NOMO-1 treated with dmso at 0.1 percent for 144 hours (cell line): ENCODE measurements around the gene HIVEP3.
A peak's percentile ranks its signal among the peaks of the same experiment; 100 is the strongest.

ENCODE experiments used
- DNase-seq: peaks from one replicate; lab custom pipeline; 2025; ENCODE audit not compliant: unreplicated experiment; lab: John Stamatoyannopoulos, UW

The HIVEP3 gene

DNA sequence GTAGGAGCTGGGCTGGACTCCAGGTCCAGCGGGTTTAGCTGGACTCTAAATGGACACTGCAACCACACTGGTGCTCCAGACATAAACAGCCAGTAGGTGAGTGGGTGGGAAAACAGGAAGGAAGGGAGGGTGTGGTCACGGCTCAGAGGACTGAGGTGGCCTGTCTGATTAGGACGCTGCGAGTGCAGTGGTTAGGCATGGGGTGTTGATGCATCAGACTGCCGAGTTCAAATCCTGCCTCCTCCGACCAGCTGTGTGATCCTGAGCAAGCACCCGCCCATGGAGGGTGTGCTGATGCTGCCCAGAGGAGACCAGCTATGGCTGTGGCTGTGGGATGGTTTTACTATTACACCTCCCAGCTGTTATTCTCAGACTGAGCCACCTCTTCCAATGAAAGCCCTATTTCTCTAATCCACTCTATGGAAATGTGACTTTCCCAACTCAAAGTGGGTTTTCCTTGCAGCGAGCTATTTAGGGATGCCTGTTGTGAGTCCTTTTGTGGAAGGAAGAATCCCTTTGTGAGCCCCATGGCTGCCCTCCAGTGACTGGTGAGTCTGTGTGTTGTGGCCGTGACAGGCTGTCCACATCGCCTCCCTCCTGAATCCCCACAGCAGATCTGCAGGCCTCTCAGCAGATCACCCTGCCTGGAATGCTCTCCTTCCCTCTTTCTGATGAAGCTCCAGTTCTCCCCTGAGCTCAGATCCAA is 377.7 kb downstream of the HIVEP3 start:
- DNase-seq, result no peak

DNA sequence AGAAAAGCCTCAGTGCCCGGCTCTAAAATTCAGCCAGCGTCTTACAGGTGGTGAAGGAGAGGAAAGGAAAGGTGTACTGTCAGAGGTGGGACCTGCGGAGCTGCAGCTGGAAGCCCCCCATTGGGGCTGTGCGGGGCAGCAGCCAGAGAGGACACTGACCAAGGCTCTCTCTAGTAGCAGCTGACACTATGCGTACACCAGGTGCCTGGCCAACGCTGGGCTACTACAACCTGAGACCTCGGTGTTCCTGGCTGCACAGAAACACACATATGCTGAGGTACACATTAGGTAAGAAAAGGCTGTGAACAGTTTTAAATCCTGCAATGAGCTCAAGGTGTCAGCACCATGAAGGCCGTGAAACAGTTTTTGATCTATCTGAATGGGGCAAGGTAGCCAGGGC is 378.7 kb downstream of the HIVEP3 start:
- DNase-seq, result no peak

DNA sequence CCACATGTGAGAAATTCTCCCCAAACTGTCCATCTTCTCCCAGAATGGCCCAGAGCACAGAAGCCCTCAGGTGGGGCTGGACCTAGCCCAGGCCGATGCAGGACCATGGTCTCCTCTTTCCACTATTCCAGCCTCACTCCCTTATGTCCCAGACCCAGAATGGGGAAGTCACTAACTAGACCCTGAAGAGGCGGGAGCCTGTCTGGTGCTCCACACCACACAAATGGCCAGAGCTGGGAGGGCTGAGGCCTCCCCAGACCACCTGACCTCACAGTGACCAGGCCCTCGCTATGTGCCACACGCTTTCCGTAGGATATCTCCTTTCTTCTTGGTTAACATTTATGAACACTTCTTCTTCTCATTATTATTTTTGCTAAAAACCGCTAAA is 379.3 kb downstream of the HIVEP3 start:
- no peak for DNase-seq

GRCh38 chr1:41538741-41539417 is 379.8 kb downstream of the HIVEP3 start:
- no peak for DNase-seq

DNA sequence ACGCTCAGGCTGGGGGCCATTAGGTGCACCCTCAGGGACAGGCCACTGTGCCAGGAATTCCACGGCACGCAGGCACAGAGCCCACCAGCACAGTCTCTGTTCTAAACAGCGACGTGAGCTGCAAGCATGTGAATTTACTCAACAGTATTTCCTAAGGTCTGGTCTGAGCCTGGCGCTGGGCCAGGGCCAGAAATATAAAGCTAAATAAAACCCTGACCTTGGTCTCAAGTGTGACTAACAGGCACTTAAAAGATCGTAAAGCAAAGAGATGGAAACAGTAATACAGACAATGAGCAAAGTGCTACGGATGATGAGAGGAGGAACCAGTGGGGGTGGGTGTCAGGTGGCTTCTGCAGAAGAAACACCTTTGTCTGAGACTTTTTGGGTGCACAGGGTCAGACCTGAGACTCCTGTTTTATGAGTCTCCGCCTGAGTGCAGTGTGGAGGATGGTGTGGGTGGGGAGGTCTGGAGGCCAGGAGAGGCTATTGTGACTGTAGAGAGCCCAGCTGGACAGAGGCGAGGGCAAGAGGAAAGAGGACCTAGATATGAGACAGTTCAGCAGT is 380.9 kb downstream of the HIVEP3 start:
- peak; percentile 46 for DNase-seq

GRCh38 chr1:41537251-41537650 is 381.5 kb downstream of the HIVEP3 start:
- no peak for DNase-seq

GRCh38 chr1:41536361-41536802 is 382.3 kb downstream of the HIVEP3 start:
- no peak for DNase-seq

- DNase-seq, result no peak
Measured at GRCh38 chr1:41535716-41536115, 383.0 kb downstream of the HIVEP3 start.

GRCh38 chr1:41535276-41535675 is 383.4 kb downstream of the HIVEP3 start:
- no peak for DNase-seq

DNA sequence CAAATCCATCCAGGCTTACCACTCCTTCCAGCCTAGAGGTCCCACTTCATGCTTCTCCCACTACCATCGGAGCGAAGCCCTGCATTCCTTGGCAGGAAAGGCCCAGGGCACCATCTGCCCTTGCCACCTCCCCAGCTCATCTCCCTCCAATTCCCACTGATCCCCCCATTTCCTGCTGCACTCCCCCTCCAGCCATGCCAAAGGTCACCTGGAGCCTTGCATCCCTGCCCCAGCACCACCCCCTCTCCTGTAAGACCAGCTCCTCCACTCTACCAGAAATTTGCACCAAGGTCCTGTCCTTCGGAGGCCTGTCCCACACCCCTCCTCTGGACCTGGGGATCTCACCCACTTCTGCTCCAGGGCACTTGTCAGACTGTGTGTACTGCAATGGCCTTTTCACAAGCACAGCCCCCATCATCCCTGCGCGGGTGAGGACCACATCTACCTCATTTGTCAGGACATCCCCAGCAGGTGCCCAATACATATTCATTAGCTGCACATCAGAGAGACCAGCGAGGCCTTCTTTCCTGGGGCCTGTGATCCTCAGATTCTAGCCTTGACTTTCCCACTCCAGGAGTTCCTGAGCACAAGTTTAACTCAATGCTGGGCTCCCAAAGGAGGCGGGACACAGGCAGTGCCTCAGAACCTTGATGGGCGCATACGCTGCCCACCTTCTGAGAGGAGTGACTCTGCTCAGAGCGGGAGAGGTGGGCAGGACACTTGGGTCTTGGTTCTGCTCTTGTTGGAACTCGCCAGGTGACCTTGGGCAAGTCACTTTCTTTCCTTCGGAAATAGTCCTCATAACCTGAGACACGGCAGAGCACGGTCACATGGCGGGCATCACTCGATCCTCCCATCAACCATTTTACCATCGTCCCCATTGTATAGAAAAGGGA is 384.3 kb downstream of the HIVEP3 start:
- DNase-seq, result no peak

GRCh38 chr1:41533731-41534080 is 385.0 kb downstream of the HIVEP3 start:
- no peak for DNase-seq

DNA sequence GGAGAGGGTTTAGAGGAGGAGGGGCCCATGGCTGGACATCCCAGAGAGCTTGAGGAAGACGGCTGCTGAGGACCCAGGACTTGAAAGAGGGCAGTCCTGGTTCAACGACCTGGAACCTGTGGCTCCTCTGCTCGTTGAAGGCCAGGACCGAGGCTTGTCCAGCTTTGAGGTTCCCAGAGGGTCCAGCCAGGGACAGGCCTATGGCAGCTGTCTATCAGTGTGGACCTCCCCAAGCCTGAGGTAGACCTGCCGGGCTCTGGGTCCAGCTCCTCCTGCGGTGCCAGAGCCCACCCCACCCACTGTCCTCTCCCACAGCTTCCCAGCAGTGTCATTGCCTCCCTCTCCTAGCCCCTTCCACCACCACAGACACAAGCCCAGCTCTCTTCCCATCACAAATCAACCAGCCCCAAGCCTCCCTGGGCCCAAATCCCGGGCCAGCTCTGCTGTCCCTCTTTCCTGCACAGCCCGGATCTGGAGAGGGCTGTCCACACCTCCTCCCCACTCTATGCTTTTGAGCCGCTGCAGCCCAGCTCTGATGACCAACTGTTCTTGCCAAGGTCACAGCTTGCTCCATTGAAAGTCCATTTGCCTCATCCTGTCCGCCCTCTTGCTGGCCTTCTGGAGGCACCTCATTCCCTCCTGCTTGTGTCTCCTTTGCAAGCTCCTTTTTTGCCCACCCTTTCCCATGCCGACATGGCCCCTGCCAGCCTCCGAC is 385.5 kb downstream of the HIVEP3 start:
- no peak for DNase-seq

DNA sequence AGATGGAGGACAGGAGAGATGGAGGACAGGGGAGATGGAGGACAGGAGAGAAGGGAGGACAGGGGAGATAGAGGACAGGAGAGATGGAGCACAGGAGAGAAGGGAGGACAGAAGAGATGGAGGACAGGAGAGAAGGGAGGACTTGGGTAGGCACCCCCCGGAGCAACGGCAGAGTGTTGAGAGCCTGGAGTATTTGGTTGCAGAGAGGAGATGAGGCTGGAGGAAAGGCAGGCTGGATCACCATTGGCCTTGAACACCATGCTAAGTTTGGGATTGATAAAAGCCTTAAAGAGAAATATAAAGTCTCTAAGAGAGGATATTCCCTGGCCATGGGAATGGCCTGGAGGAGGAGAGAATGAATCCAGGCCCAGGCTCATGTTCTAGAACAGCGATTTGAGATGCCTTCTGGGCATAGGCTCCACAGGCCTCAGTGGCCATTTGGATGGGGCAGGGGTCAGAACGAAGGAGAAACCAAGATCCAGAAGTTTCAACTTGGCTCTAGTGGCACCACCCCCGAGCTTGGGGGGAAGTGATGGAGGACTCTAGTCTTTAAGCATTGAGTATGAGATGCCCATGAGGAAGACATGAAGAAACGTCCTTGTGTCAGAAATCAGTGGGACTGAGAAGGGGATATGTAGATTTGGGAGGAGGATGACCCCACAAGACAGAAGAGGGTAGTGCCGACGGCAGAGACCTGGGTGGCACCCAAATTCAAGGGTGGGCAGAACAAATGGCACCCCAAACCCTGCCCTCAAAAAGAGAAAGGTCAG is 386.3 kb downstream of the HIVEP3 start:
- DNase-seq, result no peak

DNA sequence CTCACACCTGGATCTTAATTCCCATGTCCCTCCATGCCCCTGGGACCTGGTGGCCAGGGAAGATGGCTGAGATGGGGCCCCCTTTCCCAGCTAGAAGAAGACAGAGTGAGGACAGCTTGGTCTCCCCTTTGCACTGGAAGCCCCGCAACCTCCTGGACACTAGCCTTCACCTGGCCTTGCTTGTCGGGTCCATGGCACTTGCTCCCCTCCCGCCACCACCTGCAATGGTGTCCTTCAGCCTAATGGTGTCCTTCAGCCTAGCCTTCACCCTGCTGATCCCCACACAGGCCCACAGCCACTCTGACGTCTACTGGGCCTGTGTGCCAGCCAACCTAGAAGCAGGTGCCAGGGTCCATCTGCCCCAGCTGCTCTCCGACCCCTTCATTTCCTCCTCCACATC is 388.3 kb downstream of the HIVEP3 start:
- no peak for DNase-seq

GRCh38 chr1:41529621-41530395 is 388.9 kb downstream of the HIVEP3 start:
- no peak for DNase-seq

- no peak for DNase-seq
Measured at GRCh38 chr1:41528726-41529605, 389.8 kb downstream of the HIVEP3 start.

DNA sequence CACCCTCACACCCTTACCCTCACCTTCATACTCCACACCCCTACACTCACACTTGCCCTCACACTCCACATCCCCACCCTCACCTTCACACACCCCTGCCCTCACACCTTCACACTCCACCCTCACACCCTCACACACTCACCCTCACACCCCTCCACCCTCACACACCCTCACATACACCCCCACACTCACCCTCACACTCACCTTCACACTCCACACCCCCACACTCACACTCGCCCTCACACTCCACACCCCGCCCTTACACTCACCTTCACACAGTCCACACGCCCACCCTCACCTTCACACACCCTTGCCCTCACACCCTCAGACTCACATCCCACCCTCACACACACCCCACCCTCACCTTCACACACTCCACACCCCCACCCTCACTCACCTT is 390.6 kb downstream of the HIVEP3 start:
- no peak for DNase-seq

GRCh38 chr1:41526956-41527561 is 391.7 kb downstream of the HIVEP3 start:
- DNase-seq, result no peak
